SK-N-SH treated with all-trans-retinoic acid at 6 μM for 48 hours (cell line): ENCODE data around the gene VPS13D.

ENCODE experiments used
- ATAC-seq: fragments of 200-7000 bp; cut with Tn5 transposase; 3 replicates; pipeline ENCODE4 v1.9.1; 2020; ENCODE audit warnings: mild to moderate bottlenecking, moderate library complexity
- ARNTL ChIP-seq: fragments of 450-650 bp; formaldehyde crosslinking; IDR thresholded peaks from 2 replicates; pipeline ENCODE4 v1.5.0; 2020; ENCODE audit warnings: low read depth, mild to moderate bottlenecking, moderate library complexity, borderline replicate concordance
- BACH2 ChIP-seq: fragments of 250-450 bp; sonication (Bioruptor Pico); IDR thresholded peaks from 2 replicates; pipeline ENCODE4 v1.9.0; 2021; ENCODE audit warnings: mild to moderate bottlenecking, borderline replicate concordance
- CSDC2 ChIP-seq: fragments of 250-450 bp; sonication (Bioruptor Pico); IDR thresholded peaks from 2 replicates; pipeline ENCODE4 v1.5.0; 2020; ENCODE audit warnings: mild to moderate bottlenecking, moderate library complexity
- ESRRG ChIP-seq: fragments of 250-450 bp; sonication (Bioruptor Pico); IDR thresholded peaks from 2 replicates; pipeline ENCODE4 v1.6.1; 2021; ENCODE audit warnings: mild to moderate bottlenecking
- GLIS3 ChIP-seq: fragments of 250-450 bp; sonication (Bioruptor Pico); IDR thresholded peaks from 2 replicates; pipeline ENCODE4 v1.5.0; 2020; ENCODE audit warnings: mild to moderate bottlenecking, moderate library complexity
- ISL1 ChIP-seq: fragments of 250-450 bp; sonication (Bioruptor Pico); IDR thresholded peaks from 2 replicates; pipeline ENCODE4 v2.1.2; 2022; ENCODE audit warnings: mild to moderate bottlenecking, moderate library complexity
- PPARA ChIP-seq: fragments of 250-450 bp; sonication (Bioruptor Pico); IDR thresholded peaks from 2 replicates; pipeline ENCODE4 v1.5.0; 2020; ENCODE audit warnings: mild to moderate bottlenecking, borderline replicate concordance
- RARB ChIP-seq: fragments of 250-450 bp; sonication (Bioruptor Pico); IDR thresholded peaks from 2 replicates; pipeline ENCODE4 v1.8.0; 2021; ENCODE audit warnings: mild to moderate bottlenecking, moderate library complexity
- SNAI2 ChIP-seq: fragments of 250-450 bp; sonication (Bioruptor Pico); IDR thresholded peaks from 2 replicates; pipeline ENCODE4 v1.5.0; 2020; ENCODE audit warnings: mild to moderate bottlenecking, moderate library complexity
- TCF4 ChIP-seq: fragments of 250-450 bp; sonication (Bioruptor Pico); IDR thresholded peaks from 2 replicates; pipeline ENCODE4 v1.8.0; 2021; ENCODE audit warnings: mild to moderate bottlenecking, moderate library complexity, borderline replicate concordance
- ZC3H10 ChIP-seq: fragments of 250-450 bp; sonication (Bioruptor Pico); IDR thresholded peaks from 2 replicates; pipeline ENCODE4 v1.5.1; 2021; ENCODE audit warnings: mild to moderate bottlenecking, moderate library complexity
- ZFP3 ChIP-seq: fragments of 250-450 bp; sonication (Bioruptor Pico); IDR thresholded peaks from 2 replicates; pipeline ENCODE4 v1.5.0; 2020; ENCODE audit warnings: mild to moderate bottlenecking, moderate library complexity
- ZFP30 ChIP-seq: fragments of 450-650 bp; formaldehyde crosslinking; IDR thresholded peaks from 2 replicates; pipeline ENCODE4 v1.5.0; 2022; ENCODE audit warnings: mild to moderate bottlenecking, moderate library complexity
- ZNF565 ChIP-seq: fragments of 450-650 bp; formaldehyde crosslinking; conservative IDR thresholded peaks from 2 replicates; pipeline ENCODE4 v1.5.0; 2020; ENCODE audit warnings: low read depth, mild to moderate bottlenecking, moderate library complexity
- ZNF70 ChIP-seq: fragments of 450-650 bp; formaldehyde crosslinking; IDR thresholded peaks from 2 replicates; pipeline ENCODE4 v1.5.0; 2020; ENCODE audit warnings: mild to moderate bottlenecking, moderate library complexity
- ZNF8 ChIP-seq: fragments of 450-650 bp; formaldehyde crosslinking; IDR thresholded peaks from 2 replicates; pipeline ENCODE4 v1.5.0; 2020; ENCODE audit warnings: mild to moderate bottlenecking, moderate library complexity
- TF ChIP-seq, protein P1 (sequence below): fragments of 250-450 bp; sonication (Bioruptor Pico); IDR thresholded peaks from 2 replicates; pipeline ENCODE4 v1.5.0; 2020; ENCODE audit warnings: mild to moderate bottlenecking, moderate library complexity
- TF ChIP-seq, protein P2 (sequence below): fragments of 250-450 bp; sonication (Bioruptor Pico); IDR thresholded peaks from 2 replicates; pipeline ENCODE4 v1.5.1; 2020; ENCODE audit warnings: low read depth, mild to moderate bottlenecking, moderate library complexity
- TF ChIP-seq, protein P3 (sequence below): fragments of 250-450 bp; sonication (Bioruptor Pico); IDR thresholded peaks from 2 replicates; pipeline ENCODE4 v1.8.0; 2021; ENCODE audit warnings: low read depth, mild to moderate bottlenecking, moderate library complexity, borderline replicate concordance
- TF ChIP-seq, protein P4 (sequence below): fragments of 250-450 bp; sonication (Bioruptor Pico); IDR thresholded peaks from 2 replicates; pipeline ENCODE4 v1.8.0; 2020; ENCODE audit warnings: mild to moderate bottlenecking, moderate library complexity, borderline replicate concordance

VPS13D gene

DNA sequence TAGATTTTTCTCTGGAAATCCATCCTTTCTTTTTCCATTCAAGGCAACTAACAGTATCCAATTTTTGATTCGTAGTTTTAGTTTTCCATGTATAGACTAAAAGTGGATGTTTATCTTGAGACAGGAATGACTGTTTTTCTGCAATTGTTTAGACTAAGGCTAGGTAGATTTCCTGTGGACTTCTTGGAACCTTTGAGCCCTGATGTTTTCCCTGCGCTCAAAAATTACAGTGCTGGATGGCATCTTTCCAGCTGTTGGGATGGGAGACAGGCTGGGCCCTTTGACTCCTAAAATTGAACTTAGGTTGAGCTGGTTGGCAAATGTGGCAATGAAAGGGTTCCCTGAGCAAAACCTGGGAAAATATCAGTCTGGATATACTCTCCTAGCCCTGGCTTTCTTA is 207.8 kb downstream of the VPS13D start:
- ATAC-seq, result no peak
- no peak for TF ChIP-seq ZC3H10
- no peak for TF ChIP-seq PPARA (CRISPR knock-in tag)
- no peak for TF ChIP-seq ZNF8 (CRISPR knock-in tag)
- no peak for TF ChIP-seq BACH2 (CRISPR knock-in tag)
- TF ChIP-seq GLIS3 (CRISPR knock-in tag), result no peak
- no peak for TF ChIP-seq ZNF70
- TF ChIP-seq, protein P1, sequence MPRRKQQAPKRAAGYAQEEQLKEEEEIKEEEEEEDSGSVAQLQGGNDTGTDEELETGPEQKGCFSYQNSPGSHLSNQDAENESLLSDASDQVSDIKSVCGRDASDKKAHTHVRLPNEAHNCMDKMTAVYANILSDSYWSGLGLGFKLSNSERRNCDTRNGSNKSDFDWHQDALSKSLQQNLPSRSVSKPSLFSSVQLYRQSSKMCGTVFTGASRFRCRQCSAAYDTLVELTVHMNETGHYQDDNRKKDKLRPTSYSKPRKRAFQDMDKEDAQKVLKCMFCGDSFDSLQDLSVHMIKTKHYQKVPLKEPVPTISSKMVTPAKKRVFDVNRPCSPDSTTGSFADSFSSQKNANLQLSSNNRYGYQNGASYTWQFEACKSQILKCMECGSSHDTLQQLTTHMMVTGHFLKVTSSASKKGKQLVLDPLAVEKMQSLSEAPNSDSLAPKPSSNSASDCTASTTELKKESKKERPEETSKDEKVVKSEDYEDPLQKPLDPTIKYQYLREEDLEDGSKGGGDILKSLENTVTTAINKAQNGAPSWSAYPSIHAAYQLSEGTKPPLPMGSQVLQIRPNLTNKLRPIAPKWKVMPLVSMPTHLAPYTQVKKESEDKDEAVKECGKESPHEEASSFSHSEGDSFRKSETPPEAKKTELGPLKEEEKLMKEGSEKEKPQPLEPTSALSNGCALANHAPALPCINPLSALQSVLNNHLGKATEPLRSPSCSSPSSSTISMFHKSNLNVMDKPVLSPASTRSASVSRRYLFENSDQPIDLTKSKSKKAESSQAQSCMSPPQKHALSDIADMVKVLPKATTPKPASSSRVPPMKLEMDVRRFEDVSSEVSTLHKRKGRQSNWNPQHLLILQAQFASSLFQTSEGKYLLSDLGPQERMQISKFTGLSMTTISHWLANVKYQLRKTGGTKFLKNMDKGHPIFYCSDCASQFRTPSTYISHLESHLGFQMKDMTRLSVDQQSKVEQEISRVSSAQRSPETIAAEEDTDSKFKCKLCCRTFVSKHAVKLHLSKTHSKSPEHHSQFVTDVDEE, result no peak
- TF ChIP-seq, protein P2, sequence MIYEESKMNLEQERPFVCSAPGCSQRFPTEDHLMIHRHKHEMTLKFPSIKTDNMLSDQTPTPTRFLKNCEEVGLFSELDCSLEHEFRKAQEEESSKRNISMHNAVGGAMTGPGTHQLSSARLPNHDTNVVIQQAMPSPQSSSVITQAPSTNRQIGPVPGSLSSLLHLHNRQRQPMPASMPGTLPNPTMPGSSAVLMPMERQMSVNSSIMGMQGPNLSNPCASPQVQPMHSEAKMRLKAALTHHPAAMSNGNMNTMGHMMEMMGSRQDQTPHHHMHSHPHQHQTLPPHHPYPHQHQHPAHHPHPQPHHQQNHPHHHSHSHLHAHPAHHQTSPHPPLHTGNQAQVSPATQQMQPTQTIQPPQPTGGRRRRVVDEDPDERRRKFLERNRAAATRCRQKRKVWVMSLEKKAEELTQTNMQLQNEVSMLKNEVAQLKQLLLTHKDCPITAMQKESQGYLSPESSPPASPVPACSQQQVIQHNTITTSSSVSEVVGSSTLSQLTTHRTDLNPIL (CRISPR knock-in tag), result no peak
- TF ChIP-seq, protein P3, sequence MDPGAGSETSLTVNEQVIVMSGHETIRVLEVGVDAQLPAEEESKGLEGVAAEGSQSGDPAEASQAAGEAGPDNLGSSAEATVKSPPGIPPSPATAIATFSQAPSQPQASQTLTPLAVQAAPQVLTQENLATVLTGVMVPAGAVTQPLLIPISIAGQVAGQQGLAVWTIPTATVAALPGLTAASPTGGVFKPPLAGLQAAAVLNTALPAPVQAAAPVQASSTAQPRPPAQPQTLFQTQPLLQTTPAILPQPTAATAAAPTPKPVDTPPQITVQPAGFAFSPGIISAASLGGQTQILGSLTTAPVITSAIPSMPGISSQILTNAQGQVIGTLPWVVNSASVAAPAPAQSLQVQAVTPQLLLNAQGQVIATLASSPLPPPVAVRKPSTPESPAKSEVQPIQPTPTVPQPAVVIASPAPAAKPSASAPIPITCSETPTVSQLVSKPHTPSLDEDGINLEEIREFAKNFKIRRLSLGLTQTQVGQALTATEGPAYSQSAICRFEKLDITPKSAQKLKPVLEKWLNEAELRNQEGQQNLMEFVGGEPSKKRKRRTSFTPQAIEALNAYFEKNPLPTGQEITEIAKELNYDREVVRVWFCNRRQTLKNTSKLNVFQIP (CRISPR knock-in tag), result no peak
- TF ChIP-seq SNAI2, result no peak
- TF ChIP-seq, protein P4, sequence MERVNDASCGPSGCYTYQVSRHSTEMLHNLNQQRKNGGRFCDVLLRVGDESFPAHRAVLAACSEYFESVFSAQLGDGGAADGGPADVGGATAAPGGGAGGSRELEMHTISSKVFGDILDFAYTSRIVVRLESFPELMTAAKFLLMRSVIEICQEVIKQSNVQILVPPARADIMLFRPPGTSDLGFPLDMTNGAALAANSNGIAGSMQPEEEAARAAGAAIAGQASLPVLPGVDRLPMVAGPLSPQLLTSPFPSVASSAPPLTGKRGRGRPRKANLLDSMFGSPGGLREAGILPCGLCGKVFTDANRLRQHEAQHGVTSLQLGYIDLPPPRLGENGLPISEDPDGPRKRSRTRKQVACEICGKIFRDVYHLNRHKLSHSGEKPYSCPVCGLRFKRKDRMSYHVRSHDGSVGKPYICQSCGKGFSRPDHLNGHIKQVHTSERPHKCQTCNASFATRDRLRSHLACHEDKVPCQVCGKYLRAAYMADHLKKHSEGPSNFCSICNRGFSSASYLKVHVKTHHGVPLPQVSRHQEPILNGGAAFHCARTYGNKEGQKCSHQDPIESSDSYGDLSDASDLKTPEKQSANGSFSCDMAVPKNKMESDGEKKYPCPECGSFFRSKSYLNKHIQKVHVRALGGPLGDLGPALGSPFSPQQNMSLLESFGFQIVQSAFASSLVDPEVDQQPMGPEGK (CRISPR knock-in tag), result no peak
- no peak for TF ChIP-seq ZNF565 (CRISPR knock-in tag)
- TF ChIP-seq CSDC2 (CRISPR knock-in tag), result no peak
- TF ChIP-seq ISL1 (CRISPR knock-in tag), result no peak
- TF ChIP-seq TCF4 (CRISPR knock-in tag), result no peak
- TF ChIP-seq ZFP30 (CRISPR knock-in tag), result no peak
- no peak for TF ChIP-seq ESRRG (CRISPR knock-in tag)

DNA sequence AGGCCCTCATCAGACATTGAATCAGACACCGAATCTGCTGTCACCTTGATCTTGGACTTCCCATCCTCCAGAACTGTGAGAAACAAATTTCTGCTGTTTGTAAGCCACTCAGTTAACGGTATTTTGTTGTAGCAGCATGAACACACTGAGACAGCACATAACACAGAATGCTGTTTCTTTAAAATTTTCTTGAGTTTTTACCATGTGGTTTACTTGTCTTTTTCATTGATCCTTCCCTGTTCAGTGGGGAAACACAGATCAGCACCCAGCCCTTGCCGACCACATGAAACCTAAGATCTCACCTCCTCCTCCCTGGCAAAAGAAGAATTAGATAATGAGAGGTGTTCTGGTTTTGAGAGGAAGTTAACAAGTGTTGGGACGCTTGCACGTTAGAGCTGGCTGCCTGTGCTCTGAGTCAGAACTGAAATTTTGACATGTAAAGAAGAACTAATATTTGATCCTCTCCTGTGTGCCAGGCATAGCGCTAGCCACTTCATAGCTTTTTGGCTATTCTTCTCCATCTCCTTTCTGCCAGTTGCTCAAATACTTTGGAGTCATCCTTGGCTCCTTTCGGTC is 208.6 kb downstream of the VPS13D start:
- TF ChIP-seq, protein P1, result no peak
- TF ChIP-seq ARNTL (CRISPR knock-in tag) (no peak), ZFP3 (CRISPR knock-in tag) (no peak), PPARA (CRISPR knock-in tag) (no peak), GLIS3 (CRISPR knock-in tag) (no peak), SNAI2 (no peak), BACH2 (CRISPR knock-in tag) (no peak), RARB (CRISPR knock-in tag) (no peak), ZNF565 (CRISPR knock-in tag) (no peak), TCF4 (CRISPR knock-in tag) (no peak)
- TF ChIP-seq, protein P3 (CRISPR knock-in tag), result no peak
- no peak for ATAC-seq
